Measurements from ENCODE around the gene AIG1.
"Not testable (repeated sequence)": the region's sequence is repeated elsewhere in the genome, so short reads cannot be mapped to it uniquely, and the experiment has no call there.

Gene AIG1

GRCh38 chr6:143060806-143061596 is at the start of gene AIG1:
AIG1 (plus strand) TSS chr6:143060889; CDS start chr6:143060926, 37 bp downstream.
- DNase-seq: peak; percentile 58

GRCh38 chr6:143014764-143015163 is 45.9 kb upstream of the AIG1 start:
- DNase-seq: no peak

GRCh38 chr6:143015300-143015706 is 45.4 kb upstream of the AIG1 start:
- no peak for DNase-seq

GRCh38 chr6:143018955-143019354 is 41.7 kb upstream of the AIG1 start:
- no peak for DNase-seq

- not testable (repeated sequence) for DNase-seq
Measured at GRCh38 chr6:143020862-143021261, 39.8 kb upstream of the AIG1 start.

- no peak for DNase-seq
Measured at GRCh38 chr6:143021543-143021942, 39.1 kb upstream of the AIG1 start.

- DNase-seq: no peak
Measured at GRCh38 chr6:143022587-143022986, 38.1 kb upstream of the AIG1 start.

GRCh38 chr6:143023695-143024094 is 37.0 kb upstream of the AIG1 start:
- no peak for DNase-seq

GRCh38 chr6:143024977-143025376 is 35.7 kb upstream of the AIG1 start:
- DNase-seq: no peak

- DNase-seq: peak; percentile 26
Measured at GRCh38 chr6:143026696-143027449, 33.8 kb upstream of the AIG1 start.

- no peak for DNase-seq
Measured at GRCh38 chr6:143034689-143035334, 25.9 kb upstream of the AIG1 start.

GRCh38 chr6:143037470-143037869 is 23.2 kb upstream of the AIG1 start:
- no peak for DNase-seq

- DNase-seq: no peak
Measured at GRCh38 chr6:143038833-143039232, 21.9 kb upstream of the AIG1 start.

- no peak for DNase-seq
Measured at GRCh38 chr6:143039548-143039947, 21.1 kb upstream of the AIG1 start.

GRCh38 chr6:143040018-143040417 is 20.7 kb upstream of the AIG1 start:
- DNase-seq: no peak

GRCh38 chr6:143044345-143044744 is 16.3 kb upstream of the AIG1 start:
- not testable (repeated sequence) for DNase-seq

- DNase-seq: no peak
Measured at GRCh38 chr6:143049611-143050010, 11.1 kb upstream of the AIG1 start.

- DNase-seq: no peak
Measured at GRCh38 chr6:143050509-143050908, 10.2 kb upstream of the AIG1 start.

GRCh38 chr6:143052282-143052681 is 8.4 kb upstream of the AIG1 start:
- DNase-seq: no peak

- DNase-seq: no peak
Measured at GRCh38 chr6:143053856-143054255, 6.8 kb upstream of the AIG1 start.

- no peak for DNase-seq
Measured at GRCh38 chr6:143054329-143054728, 6.4 kb upstream of the AIG1 start.

- DNase-seq: no peak
Measured at GRCh38 chr6:143055213-143055612, 5.5 kb upstream of the AIG1 start.

GRCh38 chr6:143055891-143056290 is 4.8 kb upstream of the AIG1 start:
- no peak for DNase-seq

GRCh38 chr6:143058987-143059386 is 1.7 kb upstream of the AIG1 start:
- DNase-seq: no peak
